ENCODE measurements around the gene FAM76A. TPM values are rescaled to one million over a fixed set of nuclear protein-coding genes. Genes with fewer than 3 reads are reported as not detected.

The FAM76A gene
- total RNA-seq, 6 experiments from 2014 or later: 3.5 to 7.4 (median 4.9) TPM

DNA sequence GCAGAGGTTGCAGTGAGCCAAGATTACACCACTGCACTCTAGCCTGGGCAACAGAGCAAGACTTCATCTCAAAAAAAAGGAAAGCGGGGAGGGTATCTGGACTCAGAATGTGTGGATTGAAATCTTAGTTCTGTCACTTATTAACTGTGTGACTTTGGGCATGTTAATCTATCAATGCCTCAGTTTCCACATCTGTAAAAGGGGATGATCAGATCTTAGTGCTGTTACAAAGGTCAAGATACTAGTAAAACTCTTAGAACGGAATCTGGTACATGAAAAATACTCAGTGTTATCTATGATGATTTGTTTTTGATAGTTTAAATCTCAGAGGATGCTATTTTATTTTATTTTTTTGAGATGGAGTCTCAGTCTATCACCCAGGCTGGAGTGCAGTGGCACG is 10.5 kb downstream of the FAM76A start:
- Histone ChIP-seq H3K9me3 (no peaks in the 10 kb centered on the region), H3K27me3 (no peaks in the 10 kb centered on the region), H3K4me3 (no peak overlapping the region), H3K36me3 (peaks cover 0 to 39% (median 14%) of the 10 kb centered on the region in 4 donors), H3K4me1 (no peaks in the 10 kb centered on the region), H3K27ac (no peak overlapping the region)
- DNase-seq (no peak), ATAC-seq (no peak)
- intact Hi-C loops (cut with DNase I): no loop called here
- 95% methylated on average over 2 of the region's 3 CpGs for WGBS (ENCODE audit: insufficient coverage, low coverage, low lambda C conversion rate, missing lambda C conversion rate)
- TF ChIP-seq, protein P1, sequence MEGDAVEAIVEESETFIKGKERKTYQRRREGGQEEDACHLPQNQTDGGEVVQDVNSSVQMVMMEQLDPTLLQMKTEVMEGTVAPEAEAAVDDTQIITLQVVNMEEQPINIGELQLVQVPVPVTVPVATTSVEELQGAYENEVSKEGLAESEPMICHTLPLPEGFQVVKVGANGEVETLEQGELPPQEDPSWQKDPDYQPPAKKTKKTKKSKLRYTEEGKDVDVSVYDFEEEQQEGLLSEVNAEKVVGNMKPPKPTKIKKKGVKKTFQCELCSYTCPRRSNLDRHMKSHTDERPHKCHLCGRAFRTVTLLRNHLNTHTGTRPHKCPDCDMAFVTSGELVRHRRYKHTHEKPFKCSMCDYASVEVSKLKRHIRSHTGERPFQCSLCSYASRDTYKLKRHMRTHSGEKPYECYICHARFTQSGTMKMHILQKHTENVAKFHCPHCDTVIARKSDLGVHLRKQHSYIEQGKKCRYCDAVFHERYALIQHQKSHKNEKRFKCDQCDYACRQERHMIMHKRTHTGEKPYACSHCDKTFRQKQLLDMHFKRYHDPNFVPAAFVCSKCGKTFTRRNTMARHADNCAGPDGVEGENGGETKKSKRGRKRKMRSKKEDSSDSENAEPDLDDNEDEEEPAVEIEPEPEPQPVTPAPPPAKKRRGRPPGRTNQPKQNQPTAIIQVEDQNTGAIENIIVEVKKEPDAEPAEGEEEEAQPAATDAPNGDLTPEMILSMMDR (IDR thresholded peaks at IDR 0.05): no peak
- no peak for TF ChIP-seq POLR2A (IDR thresholded peaks at IDR 0.05)

DNA sequence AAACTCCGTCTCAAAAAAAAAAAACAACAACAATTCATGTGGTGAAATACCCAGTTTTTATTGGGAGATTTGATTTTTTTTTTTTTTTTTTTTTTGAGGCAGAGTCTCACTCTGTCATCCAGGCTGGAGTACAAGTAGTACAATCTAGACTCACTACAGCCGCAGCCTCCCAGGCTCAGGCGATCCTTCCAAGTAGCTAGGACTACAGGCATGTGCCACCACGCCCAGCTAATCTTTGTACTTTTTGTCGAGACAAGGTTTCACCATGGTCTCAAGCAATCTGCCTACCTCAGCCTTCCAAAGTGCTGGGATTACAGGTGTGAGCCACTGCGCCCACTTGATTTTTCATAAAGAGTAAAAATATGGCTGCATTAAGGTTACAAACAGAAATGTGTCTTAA is 15.4 kb downstream of the FAM76A start:
- Histone ChIP-seq H3K9me3 (no peaks in the 10 kb centered on the region), H3K4me3 (no peak overlapping the region), H3K27me3 (no peaks in the 10 kb centered on the region), H3K27ac (no peak overlapping the region), H3K4me1 (no peaks in the 10 kb centered on the region), H3K36me3 (peaks cover 0 to 21% (median 7%) of the 10 kb centered on the region in 4 donors)
- intact Hi-C loops (cut with DNase I): no loop called here
- 93% methylated on average over 6 of the region's 6 CpGs for WGBS (ENCODE audit: insufficient coverage, low coverage, low lambda C conversion rate, missing lambda C conversion rate)
- DNase-seq: no peak
- TF ChIP-seq, protein P1 (IDR thresholded peaks at IDR 0.05): no peak
- no peak for TF ChIP-seq POLR2A (IDR thresholded peaks at IDR 0.05)
- ATAC-seq: no peak

DNA sequence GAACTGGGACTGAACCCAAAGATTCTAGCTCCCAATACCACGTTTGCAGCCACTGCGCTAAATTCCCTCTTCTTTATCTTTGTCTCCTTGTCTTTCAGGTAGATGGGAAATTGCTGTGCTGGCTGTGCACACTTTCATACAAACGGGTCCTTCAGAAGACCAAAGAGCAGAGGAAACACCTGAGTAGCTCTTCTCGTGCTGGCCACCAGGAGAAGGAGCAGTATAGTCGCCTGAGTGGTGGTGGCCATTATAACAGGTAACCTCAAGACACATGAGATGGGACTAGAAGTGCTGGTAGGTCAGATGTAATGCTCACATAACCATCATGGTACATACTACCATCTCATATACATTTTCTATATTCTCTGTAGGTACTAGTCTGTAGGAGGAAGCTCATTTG is 18.8 kb downstream of the FAM76A start:
- peaks cover 0 to 24% (median 7%) of the 10 kb centered on the region in 4 donors for H3K36me3 ChIP-seq
- H3K27ac ChIP-seq: no peak overlapping the region
- TF ChIP-seq, protein P1 (IDR thresholded peaks at IDR 0.05): no peak
- no peak for TF ChIP-seq POLR2A (IDR thresholded peaks at IDR 0.05)
- no peaks in the 10 kb centered on the region for H3K9me3 ChIP-seq
- intact Hi-C loops (cut with DNase I): no loop called here
- ATAC-seq (no peak), DNase-seq (no peak)
- H3K27me3 ChIP-seq: no peaks in the 10 kb centered on the region
- WGBS (ENCODE audit: insufficient coverage, low coverage, low lambda C conversion rate, missing lambda C conversion rate): 98% methylated on average over 5 of the region's 5 CpGs
- H3K4me1 ChIP-seq: no peaks in the 10 kb centered on the region
- no peak overlapping the region for H3K4me3 ChIP-seq

DNA sequence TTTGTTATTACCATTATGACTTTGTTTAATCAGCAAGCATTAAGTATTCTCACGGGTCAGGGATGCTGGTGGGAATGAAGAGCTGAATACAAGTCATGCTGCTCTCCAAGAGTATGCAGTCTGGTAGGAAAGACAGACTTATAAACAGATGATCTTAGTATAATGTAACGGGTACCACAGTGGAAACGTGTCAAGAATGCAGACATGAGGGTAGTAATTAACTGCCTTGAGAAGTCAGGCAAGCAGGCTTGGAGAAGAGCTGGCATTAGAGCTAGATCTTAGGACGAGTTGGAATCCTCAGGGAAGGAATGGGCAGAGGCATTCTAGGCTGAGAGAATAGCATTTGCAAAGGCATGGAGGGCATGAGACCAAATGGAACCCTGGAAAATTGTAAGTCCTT is 19.7 kb downstream of the FAM76A start:
- ATAC-seq (no peak), DNase-seq (no peak)
- WGBS (ENCODE audit: insufficient coverage, low coverage, low lambda C conversion rate, missing lambda C conversion rate): 92% methylated on average over 4 of the region's 4 CpGs
- H3K36me3 ChIP-seq: peaks cover 0 to 29% (median 12%) of the 10 kb centered on the region in 4 donors
- no peak overlapping the region for H3K4me3 ChIP-seq
- no peaks in the 10 kb centered on the region for H3K27me3 ChIP-seq
- H3K4me1 ChIP-seq: no peaks in the 10 kb centered on the region
- H3K27ac ChIP-seq: no peak overlapping the region
- TF ChIP-seq, protein P1 (IDR thresholded peaks at IDR 0.05): no peak
- no peak for TF ChIP-seq POLR2A (IDR thresholded peaks at IDR 0.05)
- H3K9me3 ChIP-seq: no peaks in the 10 kb centered on the region
- intact Hi-C loops (cut with DNase I): no loop called here

DNA sequence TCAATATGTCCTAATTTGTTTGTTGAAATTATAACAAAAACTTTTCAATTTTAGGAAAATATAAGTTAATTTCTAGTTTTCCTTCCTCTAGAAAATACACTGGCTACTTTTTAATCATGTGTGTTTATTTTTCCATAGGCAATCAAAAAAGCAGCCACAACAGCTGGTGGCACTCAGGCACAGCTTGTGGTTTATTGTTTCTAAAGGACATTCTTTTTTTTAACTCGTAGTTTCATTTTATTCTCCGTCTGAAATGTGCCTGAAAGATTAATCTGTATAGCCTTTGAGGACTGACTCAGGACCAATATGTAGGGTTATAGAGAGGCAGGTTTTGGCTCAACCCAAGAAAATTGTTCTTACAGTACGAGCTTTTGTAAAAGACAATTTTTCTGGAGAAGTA is 26.6 kb downstream of the FAM76A start:
- Histone ChIP-seq H3K36me3 (peaks cover 0 to 25% (median 15%) of the 10 kb centered on the region in 4 donors), H3K9me3 (no peaks in the 10 kb centered on the region), H3K27ac (no peak overlapping the region), H3K4me3 (no peak overlapping the region), H3K27me3 (no peaks in the 10 kb centered on the region), H3K4me1 (peaks cover 0 to 8% (median 0%) of the 10 kb centered on the region in 4 donors)
- TF ChIP-seq, protein P1 (IDR thresholded peaks at IDR 0.05): no peak
- TF ChIP-seq POLR2A (IDR thresholded peaks at IDR 0.05): no peak
- 97% methylated on average over 3 of the region's 3 CpGs for WGBS (ENCODE audit: insufficient coverage, low coverage, low lambda C conversion rate, missing lambda C conversion rate)
- no peak for DNase-seq
- intact Hi-C loops (cut with DNase I): no loop called here
- no peak for ATAC-seq

Measured in right lobe of liver (tissue), 6 donors.